ENCODE results near the gene ABCD2. TPM values are rescaled to one million over a fixed set of nuclear protein-coding genes. Genes with fewer than 3 reads are reported as not detected.

Gene ABCD2
- total and polyA plus RNA-seq, 2 of the 4 experiments (the other 2 are of a cell fraction), result not detected

- TF ChIP-seq POLR2A (IDR thresholded peaks at IDR 0.05; ENCODE audit: low read depth, low read length), result no peak
- TF ChIP-seq FOS (IDR thresholded peaks at IDR 0.05; ENCODE audit: low read depth, low read length), result no peak
- TF ChIP-seq CHD1 (IDR thresholded peaks at IDR 0.05; ENCODE audit: low read depth, low read length), result no peak
- Histone ChIP-seq H2BK15ac (ENCODE audit: low read depth, low read length) (no peak overlapping the region), H3K14ac (replicated peaks; ENCODE audit: low read depth, low read length) (no peak overlapping the region), H4K91ac (ENCODE audit: insufficient read depth, low read depth, low read length) (no peak overlapping the region), H3K9me3 (ENCODE audit: control insufficient read depth, insufficient read depth, low read length) (no peaks in the 10 kb centered on the region), H2BK5ac (ENCODE audit: low read depth, low read length, poor library complexity, severe bottlenecking) (no peak overlapping the region), H3K27me3 (ENCODE audit: control insufficient read depth, insufficient read depth, low read length) (no peaks in the 10 kb centered on the region), H3K4me1 (ENCODE audit: control insufficient read depth, insufficient read depth, low read length) (no peaks in the 10 kb centered on the region), H2BK20ac (ENCODE audit: low read depth, low read length) (no peak overlapping the region), H4K8ac (ENCODE audit: low read depth in 2 of 2, low read length in 2 of 2) (no peak overlapping the region), H2AFZ (replicated peaks; ENCODE audit: low read length, poor library complexity) (no peak overlapping the region), H3K79me1 (ENCODE audit: low read depth in 1 of 2, low read length in 2 of 2) (no peaks in the 10 kb centered on the region), H3K9me1 (ENCODE audit: insufficient read depth, low read length) (no peaks in the 10 kb centered on the region), H4K5ac (ENCODE audit: low read depth, low read length) (no peak overlapping the region), H3K27ac (ENCODE audit: insufficient read depth, low read length) (no peak overlapping the region), H2AK5ac (ENCODE audit: low read depth, low read length) (no peak overlapping the region), H3K4ac (ENCODE audit: low read depth, low read length) (no peak overlapping the region), H3K36me3 (ENCODE audit: control insufficient read depth, insufficient read depth, low read length) (no peaks in the 10 kb centered on the region), H2BK120ac (ENCODE audit: low read depth, low read length) (no peak overlapping the region), H3K23ac (ENCODE audit: low read depth, low read length) (no peak overlapping the region), H3K9ac (ENCODE audit: low read depth, low read length) (no peak overlapping the region), H2AK9ac (replicated peaks; ENCODE audit: low read depth, low read length, poor library complexity) (no peak overlapping the region), H4K20me1 (ENCODE audit: insufficient read depth, low read length) (no peaks in the 10 kb centered on the region), H3K56ac (ENCODE audit: extremely low read depth, insufficient read depth, low read length) (no peak overlapping the region), H3K4me3 (ENCODE audit: insufficient read depth, low read depth, low read length) (no peak overlapping the region), H3K4me2 (ENCODE audit: low read depth, low read length) (no peak overlapping the region), H3K18ac (ENCODE audit: low read depth, low read length) (no peak overlapping the region)
- dilution Hi-C loops (cut with HindIII; ENCODE audit: low sequenced_read_pairs, unreplicated experiment) (no loop called here), in situ Hi-C loops (cut with MboI; ENCODE audit: low sequenced_read_pairs) (no loop called here), intact Hi-C loops (cut with micrococcal nuclease) (no loop called here)
- no peak for ATAC-seq (ENCODE audit: low read depth)
- BruUV-seq (replicated peaks), result no TSS peak
- no peak for DNase-seq
- ChIA-PET POLR2A (ENCODE audit: unreplicated experiment) (no interaction called here), CTCF (no interaction called here)
- no CpG with 5 or more reads among the region's 1 CpG for WGBS, 2 experiments (ENCODE audit: extremely low coverage in 2 of 2, insufficient read length in 1 of 2)
Observed at GRCh38 chr12:39586816-39587215, 32.8 kb downstream of the ABCD2 start.
